K562 (cell line): ENCODE measurements around the gene MMP20. TPM values are rescaled to one million over a fixed set of nuclear protein-coding genes. Genes with fewer than 3 reads are reported as not detected.

Experiments
- ZBTB11 ChIP-seq, 3 experiments: fragments of 200-800 bp in 1 of 3; fragments of 250-450 bp in 1 of 3; fragments of 450-650 bp in 1 of 3; sonication (Bioruptor Pico) in 1 of 3; sonication (Bioruptor generic) in 1 of 3; formaldehyde crosslinking in 1 of 3; IDR thresholded peaks; 2 replicates each; pipeline versions ENCODE4 v1.6.1 to v1.8.0; 2016 to 2022; ENCODE audit warnings: mild to moderate bottlenecking in 2 of 3, missing genetic modification characterization in 2 of 3, missing compliant biosample characterization in 1 of 3, moderate library complexity in 1 of 3
- ZNF263 ChIP-seq: sonication (generic); formaldehyde crosslinking; IDR thresholded peaks from 2 replicates; pipeline ENCODE4 v1.8.0; 2022; ENCODE audit warnings: mild to moderate bottlenecking, missing genetic modification reagents, borderline replicate concordance
- polyA plus RNA-seq, 8 experiments: library from polyadenylated mRNA; depleted of rRNA in 4 of 8; stranded (reverse) in 5 of 8; unstranded in 3 of 8; fragments of >200 nt; fragmentation: Nextera tagmentation in 2 of 8; fragmentation: Illumina TruSeq in 1 of 8; extraction: Ambion mirVana in 2 of 8; extraction: Trizol in 1 of 8; gene quantifications; 2 replicates each; pipeline versions ENCODE4 v1.2.1 to v1.2.3, GENCODE V29; 2011 to 2014; ENCODE audit warnings: inconsistent platforms in 1 of 8, missing spikeins in 1 of 8
- total RNA-seq, 7 experiments: library from RNA; depleted of rRNA in 6 of 7; stranded (reverse); fragments of >200 nt in 6 of 7; fragmentation: Illumina TruSeq in 2 of 7; extraction: Trizol in 2 of 7; gene quantifications; 2 replicates each; pipeline versions ENCODE4 v1.2.1 to v1.2.3, GENCODE V29; 2011 to 2021; ENCODE audit warnings: low replicate concordance in 1 of 7
- TF ChIP-seq, protein P1 (sequence below): sonication (generic); formaldehyde crosslinking; IDR thresholded peaks from 2 replicates; pipeline ENCODE4 v1.8.1; 2022; ENCODE audit warnings: missing genetic modification reagents
- TF ChIP-seq, protein P2 (sequence below): fragments of 450-650 bp; IDR thresholded peaks from 2 replicates; pipeline ENCODE4 v1.6.1; 2014; ENCODE audit warnings: low read depth, mild to moderate bottlenecking, moderate library complexity, borderline replicate concordance

Gene MMP20
- total and polyA plus RNA-seq, 9 of the 15 experiments (the other 6 are each of a cell fraction or from before 2014, with no cell fraction given): not detected

- TF ChIP-seq, protein P1, sequence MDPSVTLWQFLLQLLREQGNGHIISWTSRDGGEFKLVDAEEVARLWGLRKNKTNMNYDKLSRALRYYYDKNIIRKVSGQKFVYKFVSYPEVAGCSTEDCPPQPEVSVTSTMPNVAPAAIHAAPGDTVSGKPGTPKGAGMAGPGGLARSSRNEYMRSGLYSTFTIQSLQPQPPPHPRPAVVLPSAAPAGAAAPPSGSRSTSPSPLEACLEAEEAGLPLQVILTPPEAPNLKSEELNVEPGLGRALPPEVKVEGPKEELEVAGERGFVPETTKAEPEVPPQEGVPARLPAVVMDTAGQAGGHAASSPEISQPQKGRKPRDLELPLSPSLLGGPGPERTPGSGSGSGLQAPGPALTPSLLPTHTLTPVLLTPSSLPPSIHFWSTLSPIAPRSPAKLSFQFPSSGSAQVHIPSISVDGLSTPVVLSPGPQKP (CRISPR knock-in tag): no peak
- TF ChIP-seq ZBTB11 (CRISPR knock-in tag; IDR thresholded peaks at IDR 0.05): no peak
- TF ChIP-seq ZNF263: no peak
- TF ChIP-seq, protein P2, sequence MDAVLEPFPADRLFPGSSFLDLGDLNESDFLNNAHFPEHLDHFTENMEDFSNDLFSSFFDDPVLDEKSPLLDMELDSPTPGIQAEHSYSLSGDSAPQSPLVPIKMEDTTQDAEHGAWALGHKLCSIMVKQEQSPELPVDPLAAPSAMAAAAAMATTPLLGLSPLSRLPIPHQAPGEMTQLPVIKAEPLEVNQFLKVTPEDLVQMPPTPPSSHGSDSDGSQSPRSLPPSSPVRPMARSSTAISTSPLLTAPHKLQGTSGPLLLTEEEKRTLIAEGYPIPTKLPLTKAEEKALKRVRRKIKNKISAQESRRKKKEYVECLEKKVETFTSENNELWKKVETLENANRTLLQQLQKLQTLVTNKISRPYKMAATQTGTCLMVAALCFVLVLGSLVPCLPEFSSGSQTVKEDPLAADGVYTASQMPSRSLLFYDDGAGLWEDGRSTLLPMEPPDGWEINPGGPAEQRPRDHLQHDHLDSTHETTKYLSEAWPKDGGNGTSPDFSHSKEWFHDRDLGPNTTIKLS: no peak
Measured at GRCh38 chr11:102604011-102604410, 21.1 kb downstream of the MMP20 start (continued).
